Fibroblast of villous mesenchyme (primary cell): Measurements from ENCODE around the gene MAPK7. TPM values are rescaled to one million over a fixed set of nuclear protein-coding genes. Genes with fewer than 3 reads are reported as not detected.
A peak's percentile ranks its signal among the peaks of the same experiment; 100 is the strongest.

Experiments
- DNase-seq: peaks from one replicate; pipeline ENCODE4 v3.0.0-alpha.2; 2010; ENCODE audit warnings: low read depth
- H3K4me3 ChIP-seq: 2 replicates; pipeline ENCODE4 v1.5.1; 2011; ENCODE audit warnings: low read depth, mild to moderate bottlenecking, low read length
- CTCF ChIP-seq: IDR thresholded peaks from 2 replicates; pipeline ENCODE4 v1.5.1; 2012; ENCODE audit warnings: low read depth, mild to moderate bottlenecking, low read length; ENCODE audit not compliant: insufficient read depth
- total RNA-seq: library from RNA; depleted of rRNA; stranded (reverse); fragments of >200 nt; gene quantifications from 2 replicates; pipeline ENCODE4 v1.2.3, GENCODE V29; 2012

The MAPK7 gene
- total RNA-seq, 1 donor, result 14.7 TPM

GRCh38 chr17:19385521-19385983 lies 7.3 kb downstream of the MAPK7 start:
- no peak for TF ChIP-seq CTCF
- no peak for DNase-seq
- H3K4me3 ChIP-seq, result peak overlapping the region; percentile 67

- H3K4me3 ChIP-seq, result peak overlapping the region; percentile 67
- DNase-seq, result peak; percentile 90
- TF ChIP-seq CTCF, result no peak
These were observed 8.0 kb downstream of the MAPK7 start for GRCh38 chr17:19386051-19386929.

GRCh38 chr17:19386974-19387920 lies 8.9 kb downstream of the MAPK7 start, which contains the start of gene MFAP4:
TSS of gene MFAP4 (minus strand) at chr17:19387190. CDS start at chr17:19387155, 35 bp downstream.
- TF ChIP-seq CTCF, result no peak
- H3K4me3 ChIP-seq, result peak within 1 kb of the TSS; percentile 67
- DNase-seq, result peak; percentile 94

- no peak overlapping the region for H3K4me3 ChIP-seq
- peak; percentile 87 for DNase-seq
- no peak for TF ChIP-seq CTCF
These were observed 9.7 kb downstream of the MAPK7 start for GRCh38 chr17:19387921-19388521.

- no peak for TF ChIP-seq CTCF
- no peak for DNase-seq
- H3K4me3 ChIP-seq, result no peak overlapping the region
These were observed 10.8 kb downstream of the MAPK7 start for GRCh38 chr17:19388791-19389785.

GRCh38 chr17:19390951-19391350 lies 12.7 kb downstream of the MAPK7 start:
- TF ChIP-seq CTCF, result no peak
- no peak overlapping the region for H3K4me3 ChIP-seq
- DNase-seq, result no peak
